Measurements from ENCODE around the gene AMOTL1.

AMOTL1 gene

DNA sequence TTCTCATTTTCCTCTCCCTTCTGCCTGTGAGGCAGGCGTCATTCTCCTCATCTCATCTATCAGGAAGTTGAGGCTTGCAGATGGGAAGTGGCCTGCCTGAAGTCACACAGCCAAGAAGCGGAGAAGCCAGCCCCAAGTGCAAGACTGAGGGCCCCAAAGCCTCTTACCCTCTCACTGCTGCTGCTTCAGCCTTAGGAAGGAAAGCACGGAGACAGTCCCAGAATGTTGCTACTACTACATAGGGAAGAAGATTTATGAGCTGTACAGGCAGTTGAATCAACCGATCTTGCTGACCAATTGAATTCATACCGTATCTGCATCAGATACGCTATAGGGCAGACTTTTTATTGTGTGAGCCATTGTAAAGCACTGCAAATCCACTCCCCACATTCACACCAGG is 116.2 kb downstream of the AMOTL1 start:
- DNase-seq (ENCODE audit: extremely low read depth, insufficient read length), result no peak
- TF ChIP-seq, protein P1, sequence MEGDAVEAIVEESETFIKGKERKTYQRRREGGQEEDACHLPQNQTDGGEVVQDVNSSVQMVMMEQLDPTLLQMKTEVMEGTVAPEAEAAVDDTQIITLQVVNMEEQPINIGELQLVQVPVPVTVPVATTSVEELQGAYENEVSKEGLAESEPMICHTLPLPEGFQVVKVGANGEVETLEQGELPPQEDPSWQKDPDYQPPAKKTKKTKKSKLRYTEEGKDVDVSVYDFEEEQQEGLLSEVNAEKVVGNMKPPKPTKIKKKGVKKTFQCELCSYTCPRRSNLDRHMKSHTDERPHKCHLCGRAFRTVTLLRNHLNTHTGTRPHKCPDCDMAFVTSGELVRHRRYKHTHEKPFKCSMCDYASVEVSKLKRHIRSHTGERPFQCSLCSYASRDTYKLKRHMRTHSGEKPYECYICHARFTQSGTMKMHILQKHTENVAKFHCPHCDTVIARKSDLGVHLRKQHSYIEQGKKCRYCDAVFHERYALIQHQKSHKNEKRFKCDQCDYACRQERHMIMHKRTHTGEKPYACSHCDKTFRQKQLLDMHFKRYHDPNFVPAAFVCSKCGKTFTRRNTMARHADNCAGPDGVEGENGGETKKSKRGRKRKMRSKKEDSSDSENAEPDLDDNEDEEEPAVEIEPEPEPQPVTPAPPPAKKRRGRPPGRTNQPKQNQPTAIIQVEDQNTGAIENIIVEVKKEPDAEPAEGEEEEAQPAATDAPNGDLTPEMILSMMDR (IDR thresholded peaks at IDR 0.05; ENCODE audit: insufficient read depth, low read length, poor library complexity, severe bottlenecking), result no peak
- no peak overlapping the region for H3K4me3 ChIP-seq (replicated peaks; ENCODE audit: low read depth, low read length)
- H3K36me3 ChIP-seq (ENCODE audit: control insufficient read depth, insufficient read depth, low read length), result no peaks in the 10 kb centered on the region
- H3K27me3 ChIP-seq (replicated peaks; ENCODE audit: control insufficient read depth, insufficient read depth, low read length), result no peaks in the 10 kb centered on the region

DNA sequence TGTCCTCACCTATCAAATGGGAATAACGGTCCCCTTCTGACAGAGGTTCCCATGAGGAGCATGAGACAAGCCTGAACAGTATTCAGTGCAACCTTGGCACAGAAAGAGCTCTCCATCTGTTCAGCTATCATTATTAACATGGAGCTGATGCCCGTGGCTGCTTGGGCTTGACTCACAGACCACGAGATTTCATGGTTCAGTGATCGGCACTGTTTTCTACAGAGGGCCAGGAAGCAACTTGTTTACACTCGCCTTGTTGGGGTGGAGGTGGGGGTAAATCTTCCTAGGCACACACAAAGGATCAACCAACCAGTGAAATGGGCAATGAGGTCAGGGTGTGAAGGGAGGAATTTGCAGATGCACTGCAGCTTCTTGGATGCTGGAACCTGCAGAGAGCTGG is 117.0 kb downstream of the AMOTL1 start:
- Histone ChIP-seq H3K4me3 (replicated peaks; ENCODE audit: low read depth, low read length) (no peak overlapping the region), H3K27me3 (replicated peaks; ENCODE audit: control insufficient read depth, insufficient read depth, low read length) (no peaks in the 10 kb centered on the region), H3K36me3 (ENCODE audit: control insufficient read depth, insufficient read depth, low read length) (no peaks in the 10 kb centered on the region)
- DNase-seq (ENCODE audit: extremely low read depth, insufficient read length), result no peak
- TF ChIP-seq, protein P1 (IDR thresholded peaks at IDR 0.05; ENCODE audit: insufficient read depth, low read length, poor library complexity, severe bottlenecking), result no peak

DNA sequence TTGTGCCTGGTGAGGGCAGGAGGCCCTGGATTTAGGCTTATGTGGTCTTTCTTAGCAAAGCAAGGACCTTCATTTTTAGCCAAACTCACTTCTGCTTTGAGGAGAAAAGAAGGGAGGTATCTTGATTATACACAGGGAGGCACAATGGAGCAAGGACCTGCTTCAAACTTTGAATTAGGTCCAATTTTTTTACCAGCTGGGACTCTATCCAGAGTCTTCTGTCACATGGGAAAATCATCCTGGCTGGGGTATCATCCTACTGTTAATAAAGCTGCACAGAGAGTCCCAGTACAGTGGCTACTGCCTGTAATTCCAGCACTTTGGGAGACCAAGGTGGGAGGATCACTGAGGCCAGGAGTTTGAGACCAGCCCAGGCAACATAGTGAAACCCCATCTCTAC is 117.4 kb downstream of the AMOTL1 start:
- DNase-seq (ENCODE audit: extremely low read depth, insufficient read length), result no peak
- Histone ChIP-seq H3K36me3 (ENCODE audit: control insufficient read depth, insufficient read depth, low read length) (no peaks in the 10 kb centered on the region), H3K27me3 (replicated peaks; ENCODE audit: control insufficient read depth, insufficient read depth, low read length) (no peaks in the 10 kb centered on the region), H3K4me3 (replicated peaks; ENCODE audit: low read depth, low read length) (no peak overlapping the region)
- TF ChIP-seq, protein P1 (IDR thresholded peaks at IDR 0.05; ENCODE audit: insufficient read depth, low read length, poor library complexity, severe bottlenecking), result no peak

DNA sequence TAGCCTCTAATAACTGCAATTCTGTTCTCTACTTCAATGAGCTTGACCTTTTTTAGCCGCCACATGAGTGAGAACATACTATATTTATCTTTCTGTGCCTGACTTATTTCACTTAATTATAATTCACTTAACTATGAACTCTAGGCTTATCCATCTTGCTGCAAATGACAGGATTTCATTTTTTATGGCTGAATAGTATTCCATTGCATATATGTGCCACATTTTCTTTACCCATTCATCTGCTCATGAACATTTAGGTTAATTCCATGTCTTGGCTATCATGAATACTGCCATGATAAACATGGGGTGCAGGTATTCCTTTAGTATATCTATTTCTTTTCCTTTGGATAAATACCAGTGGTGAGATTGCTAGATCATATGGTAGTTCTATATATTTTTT is 120.0 kb downstream of the AMOTL1 start:
- H3K36me3 ChIP-seq (ENCODE audit: control insufficient read depth, insufficient read depth, low read length), result no peaks in the 10 kb centered on the region
- no peak overlapping the region for H3K4me3 ChIP-seq (replicated peaks; ENCODE audit: low read depth, low read length)
- TF ChIP-seq, protein P1 (IDR thresholded peaks at IDR 0.05; ENCODE audit: insufficient read depth, low read length, poor library complexity, severe bottlenecking), result no peak
- no peak for DNase-seq (ENCODE audit: extremely low read depth, insufficient read length)
- H3K27me3 ChIP-seq (replicated peaks; ENCODE audit: control insufficient read depth, insufficient read depth, low read length), result no peaks in the 10 kb centered on the region

DNA sequence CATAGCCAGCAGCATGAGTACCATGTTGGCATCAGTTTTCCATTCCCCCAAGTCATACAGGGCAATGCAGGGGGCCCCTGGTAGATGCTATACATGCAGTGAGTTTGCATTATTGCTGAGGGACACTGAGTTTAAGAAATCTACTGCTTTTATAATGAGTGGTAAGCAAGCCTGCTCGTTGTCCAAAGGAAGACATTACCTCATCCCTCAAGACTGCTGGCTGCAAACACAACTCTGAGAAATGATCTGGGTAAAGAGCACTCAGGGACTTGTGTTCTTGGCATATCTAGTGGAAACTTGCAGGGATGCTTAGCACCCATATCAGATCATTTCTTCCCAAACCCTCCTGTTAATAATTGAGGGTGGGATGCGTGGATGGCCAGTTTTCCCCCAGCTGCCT is 127.3 kb downstream of the AMOTL1 start:
- H3K36me3 ChIP-seq (ENCODE audit: control insufficient read depth, insufficient read depth, low read length), result no peaks in the 10 kb centered on the region
- no peak for DNase-seq (ENCODE audit: extremely low read depth, insufficient read length)
- TF ChIP-seq, protein P1 (IDR thresholded peaks at IDR 0.05; ENCODE audit: insufficient read depth, low read length, poor library complexity, severe bottlenecking), result no peak
- H3K4me3 ChIP-seq (replicated peaks; ENCODE audit: low read depth, low read length), result no peak overlapping the region
- no peaks in the 10 kb centered on the region for H3K27me3 ChIP-seq (replicated peaks; ENCODE audit: control insufficient read depth, insufficient read depth, low read length)

DNA sequence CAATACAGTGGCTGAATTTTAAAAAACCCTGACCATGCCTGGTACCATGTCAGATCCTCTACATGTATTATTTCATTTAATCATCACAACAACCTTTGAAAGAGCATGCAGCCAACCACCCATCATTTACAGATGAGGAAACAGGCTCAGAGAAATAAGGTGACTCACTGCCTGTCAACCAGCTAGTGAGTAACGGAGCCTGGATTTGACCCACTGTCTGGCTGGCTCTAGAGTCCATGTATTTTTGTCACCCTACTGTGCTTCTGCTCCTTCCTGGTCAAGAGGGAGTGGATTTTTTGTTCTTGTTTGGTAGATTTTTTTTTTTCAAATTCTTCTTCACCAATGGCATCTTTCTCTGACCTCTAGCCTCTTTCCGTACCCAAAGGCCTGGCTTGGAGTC is 127.8 kb downstream of the AMOTL1 start:
- no peaks in the 10 kb centered on the region for H3K36me3 ChIP-seq (ENCODE audit: control insufficient read depth, insufficient read depth, low read length)
- no peaks in the 10 kb centered on the region for H3K27me3 ChIP-seq (replicated peaks; ENCODE audit: control insufficient read depth, insufficient read depth, low read length)
- TF ChIP-seq, protein P1 (IDR thresholded peaks at IDR 0.05; ENCODE audit: insufficient read depth, low read length, poor library complexity, severe bottlenecking), result no peak
- H3K4me3 ChIP-seq (replicated peaks; ENCODE audit: low read depth, low read length), result no peak overlapping the region
- no peak for DNase-seq (ENCODE audit: extremely low read depth, insufficient read length)

Measured in GM06990 (cell line).